NCI-H510A (cell line): ENCODE measurements around the gene SLC38A4.
"Not testable (repeated sequence)": the region's sequence is repeated elsewhere in the genome, so short reads cannot be mapped to it uniquely, and the experiment has no call there.

Source experiments
- DNase-seq: peaks from one replicate; lab custom pipeline; 2025; lab: John Stamatoyannopoulos, UW

The SLC38A4 gene

DNA sequence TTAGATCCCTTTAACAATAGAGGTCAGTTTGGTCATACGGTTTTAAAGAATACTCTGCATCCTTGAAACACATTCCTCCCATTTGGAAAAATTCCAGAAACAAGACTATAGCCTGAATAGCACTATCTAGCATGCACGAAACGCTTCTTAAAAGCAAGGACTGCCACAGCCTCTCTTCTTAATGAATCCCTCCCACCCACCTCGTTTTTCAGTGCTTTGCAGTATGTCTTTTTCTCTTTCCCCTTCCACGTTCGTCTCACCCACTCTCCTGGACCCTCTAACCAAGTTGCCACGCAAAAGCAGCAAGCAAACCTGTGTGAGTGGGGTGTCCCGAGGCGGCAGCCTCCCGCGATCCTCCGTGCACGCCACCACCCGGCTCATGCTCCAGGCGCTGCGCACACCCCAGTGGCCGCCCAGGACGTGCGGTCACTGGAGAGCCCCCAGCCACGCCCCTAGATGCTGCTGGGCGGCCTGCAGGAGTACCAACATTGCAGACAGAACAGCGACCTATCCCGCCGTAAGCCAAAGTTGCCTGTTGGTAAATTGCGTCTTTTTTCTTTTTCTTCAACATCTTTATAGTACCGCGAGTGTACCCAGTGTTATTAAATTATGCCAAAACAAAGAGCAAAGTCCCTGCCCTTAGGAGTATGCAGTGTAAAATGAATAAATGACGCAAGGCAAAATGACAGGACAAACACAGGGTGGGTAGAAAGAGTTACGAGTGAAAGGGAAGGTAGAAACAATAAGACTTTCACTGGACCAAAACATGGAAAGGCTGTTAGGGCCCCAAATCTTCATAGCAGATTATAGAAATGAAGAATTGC lies at the start of gene SLC38A4:
TSS of gene SLC38A4 (minus strand) at position 407 of the 824 bp plus-strand sequence. CDS start 32,926 bp downstream, outside the sequence.
- no peak for DNase-seq

GRCh38 chr12:46875095-46875494 lies 49.3 kb upstream of the SLC38A4 start:
- no peak for DNase-seq

DNA sequence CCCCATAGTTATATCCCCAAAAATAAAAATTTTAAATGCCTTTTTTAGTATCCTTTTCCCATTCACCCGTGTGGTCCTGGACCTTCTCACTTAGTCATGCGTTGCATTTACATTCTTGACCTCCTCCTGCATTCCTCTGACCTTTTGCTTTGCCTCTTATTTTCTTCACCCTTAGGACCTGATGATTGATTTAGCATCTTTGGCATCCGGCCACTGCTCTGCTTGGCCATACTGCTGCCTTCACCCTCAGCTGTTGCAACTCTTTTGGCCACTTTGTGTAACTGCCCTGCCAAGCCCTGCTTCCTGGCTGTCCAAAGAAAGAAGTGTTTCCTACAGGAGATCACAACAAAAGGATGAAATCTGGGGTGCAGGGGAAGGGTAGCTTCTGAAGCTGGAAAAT lies 48.8 kb upstream of the SLC38A4 start:
- no peak for DNase-seq

GRCh38 chr12:46872135-46872534 lies 46.3 kb upstream of the SLC38A4 start:
- no peak for DNase-seq

DNA sequence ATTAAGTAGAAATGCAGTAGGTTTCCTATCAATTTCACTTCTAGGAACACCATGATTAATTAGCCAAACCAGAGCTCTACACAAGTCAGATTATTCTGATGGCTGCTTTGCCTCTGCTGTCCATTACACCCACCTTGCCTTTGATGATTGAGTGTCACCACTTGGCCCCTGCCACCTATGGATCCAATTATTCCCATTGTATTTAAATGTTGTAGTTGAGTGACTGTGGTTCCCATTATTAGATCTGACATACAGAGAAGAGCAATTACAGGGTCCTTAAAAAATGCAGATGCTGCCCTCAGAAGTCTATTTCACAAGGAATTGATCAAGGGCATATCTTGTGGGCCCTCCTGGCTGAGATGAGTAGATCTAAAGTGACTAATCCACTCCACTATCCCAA lies 39.5 kb upstream of the SLC38A4 start:
- no peak for DNase-seq

GRCh38 chr12:46858368-46858767 lies 32.6 kb upstream of the SLC38A4 start:
- DNase-seq, result no peak

GRCh38 chr12:46857486-46857885 lies 31.7 kb upstream of the SLC38A4 start:
- DNase-seq, result no peak

DNA sequence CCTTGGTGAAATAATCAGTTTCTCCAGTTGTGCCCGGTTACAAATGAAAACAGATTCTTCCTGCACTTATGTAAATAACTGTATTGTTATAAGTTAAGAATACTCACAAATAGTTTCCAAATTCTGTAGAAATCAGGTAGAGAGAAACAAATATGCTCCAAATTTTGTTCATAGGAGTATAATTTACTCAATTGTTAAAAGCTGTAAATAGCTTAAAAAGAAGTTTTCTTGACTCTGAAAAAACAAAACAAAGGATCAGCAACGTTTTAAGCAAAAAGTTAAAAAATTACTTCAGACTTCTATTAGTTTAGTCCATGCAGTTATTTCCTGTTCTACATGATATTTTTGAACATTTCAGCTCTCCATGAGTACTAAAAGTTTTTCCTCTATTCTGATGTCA lies 30.0 kb upstream of the SLC38A4 start:
- DNase-seq, result no peak

GRCh38 chr12:46854188-46854587 lies 28.4 kb upstream of the SLC38A4 start:
- DNase-seq, result not testable (repeated sequence)

DNA sequence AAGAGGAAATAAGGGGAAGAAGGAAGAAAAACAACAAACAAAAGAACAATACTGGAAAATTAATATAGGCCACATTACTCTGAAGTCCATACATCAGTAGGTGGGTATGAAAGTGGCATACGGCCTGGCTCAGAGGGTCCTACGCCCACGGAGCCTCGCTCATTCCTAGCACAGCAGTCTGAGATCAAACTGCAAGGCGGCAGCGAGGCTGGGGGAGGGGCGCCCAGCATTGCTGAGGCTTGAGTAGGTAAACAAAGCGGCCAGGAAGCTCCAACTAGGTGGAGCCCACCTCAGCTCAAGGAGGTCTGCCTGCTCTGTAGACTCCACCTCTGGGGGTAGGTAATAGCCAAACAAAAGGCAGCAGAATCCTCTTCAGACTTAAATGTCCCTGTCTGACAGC lies 23.0 kb upstream of the SLC38A4 start:
- not testable (repeated sequence) for DNase-seq

DNA sequence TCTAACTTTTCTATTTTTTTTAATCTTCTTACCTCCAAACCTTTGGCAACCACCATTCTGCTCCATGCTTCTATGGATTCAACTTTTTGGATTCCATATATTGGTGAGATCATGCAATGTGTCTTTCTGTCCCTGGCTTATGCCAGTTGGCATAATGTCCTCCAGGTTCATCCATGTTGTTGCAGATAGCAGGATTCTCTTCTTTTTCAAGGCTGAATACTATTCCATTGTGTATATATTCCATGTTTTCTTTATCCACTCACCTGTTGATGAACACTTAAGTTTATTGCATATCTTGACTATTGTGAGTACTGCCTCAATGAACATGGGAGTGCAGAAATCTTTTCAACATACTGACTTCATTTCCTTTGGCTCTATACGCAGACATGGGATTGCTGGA lies 21.2 kb upstream of the SLC38A4 start:
- DNase-seq, result no peak

GRCh38 chr12:46843811-46844210 lies 18.0 kb upstream of the SLC38A4 start:
- no peak for DNase-seq

DNA sequence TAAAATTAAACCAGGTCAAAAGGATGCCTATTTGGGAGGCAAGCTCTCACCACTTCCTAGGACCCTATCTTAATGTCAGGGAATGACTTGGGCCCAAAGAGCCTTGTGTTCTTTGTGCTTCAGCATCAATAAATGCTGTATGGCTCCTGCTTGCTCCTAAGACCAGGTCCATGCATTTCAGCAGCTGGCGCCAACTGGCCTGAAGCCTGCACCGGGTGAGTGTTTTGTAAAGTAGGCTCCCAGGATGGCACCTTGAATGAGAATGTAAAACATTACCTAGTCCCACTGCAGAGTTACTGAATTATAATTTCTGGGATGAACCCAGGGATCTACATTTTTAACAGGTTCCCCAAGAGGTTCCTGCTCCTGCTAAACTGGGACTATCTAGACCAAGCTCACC lies 16.1 kb upstream of the SLC38A4 start:
- no peak for DNase-seq

- no peak for DNase-seq
Measured at GRCh38 chr12:46839964-46840363, 14.2 kb upstream of the SLC38A4 start.

DNA sequence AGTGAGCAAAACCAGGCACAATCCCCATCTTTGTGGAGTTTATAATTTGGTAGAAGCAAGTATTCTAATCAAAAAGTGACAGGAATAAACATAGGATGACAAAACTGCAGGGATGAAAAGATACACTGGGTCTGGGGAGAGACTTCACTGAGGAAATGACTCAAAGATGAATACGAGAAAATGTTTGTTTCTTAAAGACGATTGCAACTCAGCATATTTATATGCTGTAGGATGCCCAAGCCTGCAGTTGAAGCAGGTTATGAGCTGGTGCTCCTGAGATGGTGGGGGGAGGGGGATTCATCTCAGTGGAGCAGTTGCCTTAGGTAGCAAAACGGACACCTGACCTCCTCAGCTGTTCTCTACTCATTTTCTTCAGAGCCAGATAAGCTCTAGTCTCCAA lies 13.4 kb upstream of the SLC38A4 start:
- no peak for DNase-seq

DNA sequence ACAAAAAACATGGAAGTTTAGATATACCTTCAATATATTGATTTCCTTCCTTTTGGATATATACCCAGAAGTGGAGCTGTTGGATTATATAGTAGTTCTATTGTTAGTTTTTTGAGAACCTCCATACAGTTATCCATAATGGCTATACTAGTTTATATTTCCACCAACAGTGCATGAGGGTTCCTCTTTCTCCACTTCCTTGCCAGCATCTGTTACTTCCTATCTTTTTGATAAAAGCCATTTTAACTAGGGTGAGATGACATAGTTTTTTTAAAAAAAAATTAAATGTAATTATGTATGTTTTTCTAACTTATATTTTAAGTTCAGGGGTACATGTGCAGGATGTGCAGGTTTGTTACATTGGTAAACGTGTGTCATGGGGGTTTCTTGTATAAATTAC lies 10.0 kb upstream of the SLC38A4 start:
- no peak for DNase-seq

DNA sequence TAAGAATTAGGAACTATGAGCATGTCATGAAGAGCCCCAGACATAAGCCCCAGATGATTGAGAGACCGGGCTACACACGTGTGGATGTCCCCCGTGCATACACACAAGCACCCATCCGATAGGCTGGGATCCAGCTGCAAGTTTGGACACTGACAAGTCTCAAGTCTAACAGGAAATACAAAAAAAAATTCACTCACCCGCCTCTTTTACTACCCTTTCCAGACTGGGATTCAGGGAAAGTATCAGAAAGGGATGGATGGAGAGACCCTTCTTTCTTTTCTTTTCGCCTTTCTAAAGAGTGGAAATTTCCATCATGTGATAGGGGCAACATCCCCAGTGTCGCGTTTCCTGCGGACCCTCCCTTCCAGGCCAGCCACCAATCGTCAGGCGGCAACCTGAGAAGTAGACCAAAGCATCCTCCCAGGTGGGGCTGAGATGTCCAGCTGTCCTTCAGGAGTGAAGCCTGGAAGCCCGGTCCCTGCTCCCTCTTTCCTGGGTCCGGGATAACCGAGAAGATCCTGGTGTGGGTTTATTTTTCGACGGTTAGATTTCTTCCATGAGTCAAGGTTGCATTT lies 6.4 kb upstream of the SLC38A4 start:
- DNase-seq, result no peak

GRCh38 chr12:46831335-46832129 lies 5.7 kb upstream of the SLC38A4 start:
- DNase-seq, result no peak

GRCh38 chr12:46830731-46831334 lies 5.0 kb upstream of the SLC38A4 start:
- DNase-seq, result no peak

- no peak for DNase-seq
Measured at GRCh38 chr12:46824709-46825108, 1.1 kb downstream of the SLC38A4 start.

DNA sequence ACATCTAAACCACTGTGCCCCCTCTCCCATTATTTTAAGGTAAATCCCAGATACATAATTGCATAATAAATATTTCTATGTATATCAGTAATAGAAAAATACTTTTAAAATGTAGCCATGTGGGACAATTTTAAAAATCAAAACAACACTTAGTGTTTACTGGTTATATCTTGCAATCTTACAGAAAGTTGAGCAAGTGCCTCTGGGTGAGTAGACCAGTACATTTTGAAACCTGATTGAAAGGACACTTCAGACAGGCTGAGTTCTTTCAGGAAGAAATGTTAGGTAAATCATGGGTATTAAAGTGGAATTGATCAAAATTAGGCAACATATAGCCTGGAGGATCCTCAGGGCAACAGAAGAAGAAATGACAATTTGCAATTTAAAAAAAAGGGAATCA lies 7.2 kb downstream of the SLC38A4 start:
- no peak for DNase-seq

- DNase-seq, result no peak
Measured at GRCh38 chr12:46815809-46816208, 10.0 kb downstream of the SLC38A4 start.

GRCh38 chr12:46814143-46814542 lies 11.7 kb downstream of the SLC38A4 start:
- DNase-seq, result no peak
